Urinary bladder (tissue), 4 donors: ENCODE results near the gene BFAR. TPM values are rescaled to one million over a fixed set of nuclear protein-coding genes. Genes with fewer than 3 reads are reported as not detected.
"Not testable (repeated sequence)": the region's sequence is repeated elsewhere in the genome, so short reads cannot be mapped to it uniquely, and the experiment has no call there.

ENCODE experiments used
- DNase-seq: peaks from one replicate; pipeline ENCODE4 v3.0.0-alpha.2; 2015; ENCODE audit errors: extremely low spot score
- H3K27ac ChIP-seq: one replicate; pipeline ENCODE4 v1.5.1; 2013; ENCODE audit warnings: low read depth, mild to moderate bottlenecking, moderate library complexity
- H3K36me3 ChIP-seq: one replicate; pipeline ENCODE4 v1.6.1; 2013; ENCODE audit warnings: mild to moderate bottlenecking, moderate library complexity; ENCODE audit not compliant: insufficient read depth
- H3K4me1 ChIP-seq: one replicate; pipeline ENCODE4 v1.6.1; 2013; ENCODE audit warnings: mild to moderate bottlenecking, moderate library complexity; ENCODE audit not compliant: insufficient read depth
- H3K4me3 ChIP-seq: one replicate; pipeline ENCODE4 v1.5.1; 2013; ENCODE audit warnings: low read depth, low read length
- WGBS: extraction: QIAGEN DNeasy Blood & Tissue Kit; methylation state at CpG from one replicate; pipeline ENCODE4 v1.1.7; 2013; 5-methylcytosine and 5-hydroxymethylcytosine counted together
- polyA plus RNA-seq: library from polyadenylated mRNA; stranded (reverse); fragments of 200-250 nt; gene quantifications from one replicate; pipeline ENCODE4 v1.2.3, GENCODE V29; 2013
- total RNA-seq: library from RNA; depleted of rRNA; stranded (reverse); fragments of >200 nt; gene quantifications from one replicate; pipeline ENCODE4 v1.2.3, GENCODE V29; 2014
- donor health status: healthy with polysubstance abuse.
- donor health status: healthy.

The BFAR gene
- total and polyA plus RNA-seq, 2 donors: 47.7 to 54.2 TPM

DNA sequence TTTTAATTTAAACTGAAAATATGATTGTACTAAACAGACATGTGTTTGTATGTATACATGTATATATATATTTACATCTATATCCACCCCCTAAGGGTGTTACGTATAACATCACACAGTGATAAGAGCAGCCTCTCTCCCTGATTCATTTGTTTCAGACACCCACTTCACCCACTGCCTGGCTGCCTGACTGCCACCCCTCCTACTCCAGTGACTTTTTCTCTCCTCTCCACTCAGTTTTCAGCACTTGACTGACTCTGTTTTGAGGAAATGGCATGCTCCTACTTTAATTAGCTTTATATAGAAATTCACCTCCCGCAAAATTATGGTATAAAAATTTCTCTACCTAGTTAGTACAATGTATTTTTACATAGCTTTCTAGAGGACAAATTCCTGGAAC lies 20.0 kb downstream of the BFAR start:
- Histone ChIP-seq H3K27ac (no peak overlapping the region), H3K4me1 (no peaks in the 10 kb centered on the region), H3K4me3 (no peak overlapping the region), H3K36me3 (peaks cover 3% of the 10 kb centered on the region)
- WGBS: 93% methylated on average over 2 of the region's 2 CpGs
- DNase-seq: no peak

DNA sequence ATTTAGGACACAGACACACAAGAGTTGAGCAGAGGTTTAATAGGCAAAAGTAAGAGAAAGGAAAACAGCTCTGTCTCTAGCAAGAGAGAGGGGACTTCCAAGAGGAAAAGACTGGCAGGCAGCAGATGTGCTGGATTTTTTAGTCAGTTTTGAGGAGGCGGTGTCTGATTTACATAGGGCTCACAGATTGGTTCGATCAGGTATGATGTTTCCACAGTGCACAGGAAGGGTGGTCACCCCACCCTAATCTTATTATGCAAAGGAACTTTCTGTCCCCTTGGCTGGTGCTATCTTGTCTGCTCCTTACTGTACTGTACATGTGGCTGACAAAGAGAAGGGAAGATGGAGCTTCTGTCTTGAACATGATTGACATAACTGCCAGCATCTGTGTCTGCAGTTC lies 25.3 kb downstream of the BFAR start:
- no peak overlapping the region for H3K4me3 ChIP-seq
- DNase-seq: no peak
- WGBS: 90% methylated on average over 2 of the region's 2 CpGs
- H3K4me1 ChIP-seq: no peaks in the 10 kb centered on the region
- H3K27ac ChIP-seq: no peak overlapping the region
- no peaks in the 10 kb centered on the region for H3K36me3 ChIP-seq

DNA sequence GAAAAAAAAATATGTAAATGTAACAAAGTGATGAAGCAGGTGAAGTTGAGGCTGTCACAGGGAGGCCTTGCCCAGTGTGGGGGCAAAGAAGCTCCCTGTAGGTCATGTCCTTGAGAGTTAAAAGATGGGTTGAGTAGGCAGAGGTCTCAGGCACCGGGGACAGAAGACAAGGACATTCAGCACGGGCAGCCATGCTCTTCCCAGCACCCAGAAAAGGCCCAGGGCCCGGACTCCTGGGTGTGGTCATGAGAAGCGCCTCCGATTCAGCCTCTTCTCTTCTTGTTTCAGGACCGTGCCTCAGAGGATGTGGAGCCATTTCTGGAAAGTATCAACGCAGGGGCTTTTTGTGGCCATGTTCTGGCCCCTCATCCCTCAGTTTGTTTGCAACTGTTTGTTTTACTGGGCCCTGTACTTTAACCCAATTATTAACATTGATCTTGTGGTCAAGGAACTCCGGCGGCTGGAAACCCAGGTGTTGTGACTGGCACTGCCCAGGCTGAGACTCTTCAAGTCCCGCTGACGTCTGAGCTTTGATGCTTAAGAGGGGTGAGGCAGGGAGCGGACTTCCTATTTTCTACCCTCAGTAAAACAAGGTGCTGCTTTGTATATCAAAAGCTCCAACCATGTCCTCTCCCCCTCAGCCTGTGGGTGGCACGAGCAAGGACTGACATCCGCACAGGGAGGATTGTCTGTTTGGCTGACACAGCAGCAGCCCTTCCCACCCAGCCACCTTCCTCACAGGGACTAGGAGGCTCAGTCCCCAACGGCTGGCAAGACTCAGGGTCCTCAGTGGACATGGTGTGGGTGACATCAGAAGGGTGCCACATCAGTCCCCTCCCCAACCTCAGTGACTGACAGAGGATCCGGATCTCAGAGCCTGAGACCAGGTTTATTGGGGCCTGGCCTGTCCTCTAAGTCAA lies 34.9 kb downstream of the BFAR start:
- Histone ChIP-seq H3K36me3 (peaks cover 5% of the 10 kb centered on the region), H3K4me3 (no peak overlapping the region), H3K27ac (no peak overlapping the region), H3K4me1 (no peaks in the 10 kb centered on the region)
- no peak for DNase-seq
- WGBS: 84% methylated on average over 16 of the region's 16 CpGs

DNA sequence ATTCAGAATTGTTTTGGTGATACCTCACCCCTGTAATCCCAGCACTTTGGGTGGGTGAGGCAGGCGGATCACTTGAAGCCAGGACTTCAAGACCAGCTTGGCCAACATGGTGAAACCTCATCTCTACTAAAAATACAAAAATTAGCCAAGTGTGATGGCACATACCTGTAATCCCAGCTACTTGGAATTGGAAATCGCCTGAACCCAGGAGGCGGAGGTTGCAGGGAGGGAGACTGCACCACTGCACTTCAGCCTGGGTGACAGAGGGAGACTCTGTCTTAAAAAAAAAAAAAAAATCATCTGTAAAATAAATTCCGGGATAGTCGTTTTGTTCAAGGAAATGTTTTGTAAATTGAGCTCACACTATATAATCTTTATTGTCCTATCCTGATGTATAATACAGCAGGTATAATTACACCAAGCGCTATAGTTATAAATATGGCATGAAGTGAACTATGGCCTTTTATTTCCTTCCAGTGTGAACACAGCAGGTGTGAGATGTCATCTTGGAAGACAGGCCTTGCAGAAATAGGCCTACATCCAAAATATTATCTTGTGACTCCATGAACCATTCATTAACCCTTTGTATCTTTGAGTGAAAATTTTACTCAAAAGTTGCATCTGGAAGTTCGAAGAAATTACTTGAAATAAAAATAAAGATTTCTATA lies 35.9 kb downstream of the BFAR start:
- peaks cover 5% of the 10 kb centered on the region for H3K36me3 ChIP-seq
- no peak for DNase-seq
- no peak overlapping the region for H3K27ac ChIP-seq
- H3K4me1 ChIP-seq: no peaks in the 10 kb centered on the region
- 70% methylated on average over 7 of the region's 7 CpGs for WGBS
- H3K4me3 ChIP-seq: no peak overlapping the region

DNA sequence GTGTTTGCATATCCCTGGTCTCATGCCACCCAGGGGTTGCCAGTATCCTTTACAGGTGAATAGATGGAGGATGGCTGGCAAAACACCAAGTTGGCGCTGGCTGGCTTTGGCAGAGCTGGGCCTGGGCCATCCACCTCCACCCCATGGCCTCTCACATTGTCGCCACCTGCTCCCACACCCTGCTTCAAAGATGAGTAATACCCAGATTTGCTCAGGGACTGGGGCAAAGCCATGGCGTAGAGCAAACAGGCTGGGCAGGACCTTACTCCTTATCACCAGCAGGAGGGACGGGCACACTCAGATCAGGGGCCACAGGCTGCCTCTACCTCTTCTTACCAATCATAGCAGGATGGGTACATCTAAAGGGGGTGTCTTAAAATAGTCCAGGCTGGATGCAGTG lies 37.0 kb downstream of the BFAR start:
- H3K4me3 ChIP-seq: no peak overlapping the region
- no peak overlapping the region for H3K27ac ChIP-seq
- peaks cover 1% of the 10 kb centered on the region for H3K36me3 ChIP-seq
- H3K4me1 ChIP-seq: no peaks in the 10 kb centered on the region
- no peak for DNase-seq
- WGBS: 83% methylated on average over 4 of the region's 4 CpGs

DNA sequence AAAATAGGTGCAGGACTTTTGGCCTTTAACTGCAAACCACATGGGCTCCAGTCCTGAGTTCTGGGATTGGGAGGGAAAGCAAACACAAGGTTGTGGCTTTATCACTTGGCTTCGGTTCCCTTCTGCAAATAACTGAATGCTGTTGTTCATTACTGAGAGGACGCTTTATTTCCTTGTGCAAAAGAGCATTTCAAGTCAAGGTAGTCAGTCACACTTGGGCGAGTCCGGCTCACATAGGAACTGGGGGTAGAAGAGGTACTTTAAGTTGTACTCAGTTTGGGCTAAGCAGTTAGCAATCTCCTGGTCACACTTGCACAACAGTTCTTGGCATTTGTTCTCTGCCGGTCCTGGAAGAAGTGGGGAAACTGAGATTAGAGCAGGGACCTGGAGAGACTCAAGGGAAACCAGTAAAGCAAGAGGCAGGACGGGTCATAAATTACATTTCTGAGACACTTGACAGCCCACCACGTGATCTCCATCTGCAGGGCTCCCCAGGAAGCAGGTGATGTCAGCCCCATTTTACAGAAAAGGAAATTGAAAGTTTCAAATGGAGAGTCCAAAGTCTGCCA lies 39.7 kb downstream of the BFAR start:
- no peaks in the 10 kb centered on the region for H3K4me1 ChIP-seq
- no peak for DNase-seq
- 58% methylated on average over 7 of the region's 7 CpGs for WGBS
- H3K36me3 ChIP-seq: no peaks in the 10 kb centered on the region
- H3K4me3 ChIP-seq: no peak overlapping the region
- H3K27ac ChIP-seq: no peak overlapping the region

DNA sequence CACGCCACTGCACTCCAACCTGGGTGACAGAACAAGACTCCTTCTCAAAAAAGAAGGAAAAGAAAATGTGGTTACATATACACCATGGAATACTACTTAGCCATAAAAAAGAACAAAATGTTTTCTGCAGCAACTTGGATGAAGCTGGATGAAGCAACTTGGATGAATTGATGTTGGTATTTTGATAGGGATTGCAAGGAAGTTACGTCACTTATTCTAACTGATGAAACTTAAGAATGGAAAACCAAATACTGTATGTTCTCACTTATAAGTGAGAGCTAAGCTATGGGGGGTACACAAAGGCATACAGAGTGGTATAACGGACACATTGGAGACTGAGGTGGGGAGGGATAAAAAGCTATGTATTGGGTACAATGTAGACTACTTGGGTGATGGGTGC lies 43.9 kb downstream of the BFAR start:
- Histone ChIP-seq H3K36me3 (no peaks in the 10 kb centered on the region), H3K4me3 (no peak overlapping the region), H3K4me1 (no peaks in the 10 kb centered on the region), H3K27ac (no peak overlapping the region)
- WGBS: 86% methylated on average over 3 of the region's 3 CpGs
- DNase-seq: no peak

DNA sequence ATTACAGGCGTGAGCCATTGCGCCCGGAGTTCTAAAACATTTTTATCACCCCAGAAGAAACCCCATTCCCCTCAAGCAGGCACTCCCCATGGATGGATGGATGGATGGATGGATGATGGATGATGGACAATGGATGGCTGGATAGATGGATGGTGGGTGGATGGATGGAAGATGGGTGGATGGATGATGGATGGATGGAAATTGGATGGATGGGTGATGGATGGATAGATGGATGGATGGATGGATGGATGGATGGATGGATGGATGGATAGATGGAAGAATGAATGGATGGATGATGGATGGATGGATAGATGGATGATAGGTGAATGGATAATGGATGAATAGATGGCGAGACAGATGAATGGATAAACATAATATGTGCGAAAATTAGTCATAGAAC lies 44.9 kb downstream of the BFAR start:
- no peak overlapping the region for H3K4me3 ChIP-seq
- WGBS: 91% methylated on average over 5 of the region's 5 CpGs
- DNase-seq: no peak
- H3K27ac ChIP-seq: no peak overlapping the region
- H3K4me1 ChIP-seq: no peaks in the 10 kb centered on the region
- H3K36me3 ChIP-seq: no peaks in the 10 kb centered on the region

DNA sequence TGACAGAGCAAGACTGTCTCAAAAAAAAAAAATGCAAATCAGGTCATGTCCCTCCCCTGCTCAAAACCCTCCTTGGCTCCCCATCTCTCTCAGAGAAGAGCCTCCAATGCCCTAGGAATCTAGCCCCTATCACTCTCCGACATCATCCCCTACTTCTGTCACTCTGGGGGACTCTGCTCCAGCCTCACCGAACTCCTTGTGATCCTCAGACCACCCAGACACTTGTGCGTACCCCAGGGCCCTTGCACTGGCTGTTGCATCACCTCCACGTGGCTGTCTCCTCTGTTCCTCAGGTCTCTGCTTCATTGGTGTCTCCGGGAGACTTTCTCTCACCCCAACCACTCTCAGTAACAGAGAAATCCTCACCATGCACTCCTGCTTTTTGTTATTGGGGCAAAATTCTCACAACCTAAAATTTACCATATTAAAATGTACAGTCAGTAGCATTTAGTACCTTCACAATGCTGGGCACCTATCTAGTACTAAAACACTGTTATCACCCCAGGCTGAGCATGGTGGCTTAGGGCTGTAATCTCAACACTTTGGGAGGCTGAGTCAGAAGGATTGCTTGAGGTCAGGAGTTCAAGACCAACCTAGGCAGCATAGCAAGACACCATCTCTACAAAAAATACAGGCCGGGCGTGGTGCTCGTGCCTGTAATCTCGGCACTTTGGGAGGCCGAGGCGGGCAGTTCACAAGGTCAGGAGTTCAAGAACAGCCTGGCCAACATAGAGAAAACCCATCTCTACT lies 46.2 kb downstream of the BFAR start:
- no peak overlapping the region for H3K4me3 ChIP-seq
- no peaks in the 10 kb centered on the region for H3K4me1 ChIP-seq
- WGBS: 80% methylated on average over 11 of the region's 11 CpGs
- H3K36me3 ChIP-seq: no peaks in the 10 kb centered on the region
- no peak for DNase-seq
- H3K27ac ChIP-seq: no peak overlapping the region

DNA sequence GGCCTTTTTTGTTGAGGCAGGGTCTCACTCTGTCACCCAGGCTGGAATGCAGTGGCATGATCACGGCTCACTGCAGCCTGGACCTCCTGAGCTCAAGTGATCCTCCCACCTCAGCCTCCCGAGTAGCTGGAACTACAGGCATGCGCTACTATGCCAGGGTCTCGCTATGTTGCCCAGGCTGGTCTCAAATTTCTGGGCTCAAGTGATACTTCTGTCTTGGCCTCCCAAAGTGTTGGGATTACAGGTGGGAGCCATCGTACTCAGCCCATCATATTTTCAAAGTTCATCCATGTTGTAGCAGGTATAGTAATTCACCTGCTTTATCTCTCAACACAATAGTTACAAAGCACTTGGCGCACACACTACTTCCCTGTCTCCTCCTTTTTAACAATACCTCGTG lies 47.6 kb downstream of the BFAR start:
- not testable (repeated sequence) for DNase-seq, H3K4me1 ChIP-seq, H3K36me3 ChIP-seq, H3K4me3 ChIP-seq, H3K27ac ChIP-seq
- WGBS: 85% methylated on average over 7 of the region's 7 CpGs

DNA sequence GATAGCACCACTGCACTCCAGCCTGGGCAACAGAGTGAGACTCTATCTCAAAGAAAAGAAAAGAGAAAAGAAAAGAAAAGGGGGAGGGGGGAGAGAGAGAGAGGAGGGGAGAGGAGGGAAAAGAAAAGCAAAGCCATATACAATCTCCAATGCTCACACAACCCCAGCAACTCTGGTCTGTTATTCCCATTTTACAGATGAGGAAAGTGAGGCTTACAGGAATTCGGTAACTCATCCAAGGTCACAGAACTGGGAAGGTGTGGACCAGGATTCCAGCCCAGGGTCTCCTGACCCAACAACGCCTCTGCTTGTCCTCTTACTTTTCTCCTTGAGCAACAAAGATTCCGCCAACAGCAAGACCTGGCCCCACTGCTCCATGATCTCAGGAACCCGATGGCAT lies 48.4 kb downstream of the BFAR start:
- DNase-seq: no peak
- H3K36me3 ChIP-seq: no peaks in the 10 kb centered on the region
- 93% methylated on average over 4 of the region's 4 CpGs for WGBS
- no peak overlapping the region for H3K4me3 ChIP-seq
- H3K4me1 ChIP-seq: no peaks in the 10 kb centered on the region
- H3K27ac ChIP-seq: no peak overlapping the region

DNA sequence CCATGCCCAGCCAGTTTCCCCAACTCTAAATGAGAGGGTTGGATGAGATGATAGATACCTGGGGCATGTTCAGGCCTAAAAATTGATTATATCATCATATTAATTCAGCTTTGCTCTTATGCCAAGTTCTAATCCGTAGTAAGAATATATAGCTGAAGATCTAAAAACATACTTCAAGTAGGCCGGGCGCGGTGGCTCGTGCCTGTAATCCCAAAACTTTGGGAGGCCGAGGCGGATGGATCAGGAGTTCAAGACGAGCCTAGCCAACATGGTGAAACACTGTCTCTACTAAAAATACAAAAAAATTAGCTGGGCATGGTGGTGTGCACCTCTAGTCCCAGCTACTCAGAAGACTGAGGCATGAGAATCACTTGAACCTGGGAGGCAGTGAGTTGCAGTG lies 49.4 kb downstream of the BFAR start:
- WGBS: 89% methylated on average over 8 of the region's 8 CpGs
- Histone ChIP-seq H3K4me1 (no peaks in the 10 kb centered on the region), H3K4me3 (no peak overlapping the region), H3K36me3 (no peaks in the 10 kb centered on the region), H3K27ac (no peak overlapping the region)
- no peak for DNase-seq

DNA sequence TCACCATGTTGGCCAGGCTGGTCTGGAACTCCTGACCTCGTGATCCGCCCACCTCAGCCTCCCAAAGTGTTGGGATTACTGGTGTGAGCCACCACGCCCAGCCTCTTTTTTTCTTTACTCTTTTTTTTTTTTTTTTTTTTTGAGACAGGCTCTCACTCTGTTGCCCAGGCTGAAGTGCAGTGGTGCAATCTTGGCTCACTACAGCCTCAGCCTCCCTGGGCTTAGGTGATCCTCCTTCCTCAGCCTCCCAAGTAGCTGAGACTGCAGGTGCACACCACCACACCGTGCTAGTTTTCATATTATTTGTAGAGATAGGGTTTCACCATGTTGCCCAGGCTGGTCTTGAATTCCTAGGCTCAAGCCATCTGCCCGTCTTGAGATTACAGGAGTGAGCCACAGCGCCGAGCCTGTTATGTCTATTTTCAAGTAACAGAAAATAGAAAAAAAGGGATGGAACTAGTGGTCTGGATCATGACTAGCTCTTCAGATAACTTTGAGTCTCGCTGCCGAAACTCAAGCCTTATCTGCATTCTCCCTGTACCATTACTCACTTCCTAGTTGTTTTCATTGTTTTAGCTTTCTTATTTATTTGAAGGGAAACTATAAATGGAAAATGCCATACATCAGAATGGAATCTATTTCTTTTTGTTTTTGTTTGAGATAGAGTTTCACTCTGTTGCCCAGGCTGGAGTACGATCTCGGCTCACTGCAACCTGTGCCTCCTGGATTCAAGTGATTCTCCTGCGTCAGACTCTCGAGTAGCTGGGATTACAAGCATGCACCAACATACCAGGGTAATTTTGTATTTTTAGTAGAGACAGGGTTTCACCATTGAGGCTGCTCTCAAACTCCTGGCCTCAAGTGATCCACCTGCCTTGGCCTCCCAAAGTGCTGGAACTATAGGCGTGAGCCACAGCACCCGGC lies 53.4 kb downstream of the BFAR start:
- not testable (repeated sequence) for H3K4me3 ChIP-seq, H3K27ac ChIP-seq, H3K36me3 ChIP-seq, H3K4me1 ChIP-seq, DNase-seq
- 78% methylated on average over 15 of the region's 15 CpGs for WGBS
